OCI-LY1 (cell line): ENCODE results near the gene SELENOP.

ENCODE experiments used
- CTCF ChIP-seq: fragments of 200-600 bp; sonication (generic), shearing (Covaris generic); IDR thresholded peaks from 2 replicates; pipeline ENCODE4 v1.5.1; 2017; ENCODE audit warnings: mild to moderate bottlenecking, antibody characterized with exemption, low read length, moderate library complexity, mixed read lengths
- EZH2 ChIP-seq: fragments of 200-600 bp; sonication (generic), shearing (Covaris generic); IDR thresholded peaks from 2 replicates; pipeline ENCODE4 v1.8.0; 2017; ENCODE audit warnings: borderline replicate concordance, mixed run types, mild to moderate bottlenecking, antibody characterized with exemption, low read length, moderate library complexity, mixed read lengths

GRCh38 chr5:42840269-42840668 is 28.6 kb upstream of the SELENOP start:
- TF ChIP-seq EZH2 = no peak
- TF ChIP-seq CTCF = no peak
